Astrocyte of the spinal cord (primary cell): ENCODE data around the gene MYBPH.
A peak's percentile ranks its signal among the peaks of the same experiment; 100 is the strongest.

Experiments used
- DNase-seq: peaks from one replicate; pipeline ENCODE4 v3.0.0; 2011; ENCODE audit warnings: low read depth, low spot score
- H3K4me3 ChIP-seq: 2 replicates; pipeline ENCODE4 v1.5.1; 2011; ENCODE audit warnings: low read depth, mild to moderate bottlenecking, low read length, moderate library complexity
- in situ Hi-C: cut with HindIII; loops from 2 replicates; pipeline ENCODE4 v1.10.0; 2017; ENCODE audit warnings: low sequenced_read_pairs
- TF ChIP-seq, protein P1 (sequence below): IDR thresholded peaks from 2 replicates; pipeline ENCODE4 v1.5.1; 2012; ENCODE audit warnings: low read depth, mild to moderate bottlenecking, low read length, inconsistent platforms

The MYBPH gene

DNA sequence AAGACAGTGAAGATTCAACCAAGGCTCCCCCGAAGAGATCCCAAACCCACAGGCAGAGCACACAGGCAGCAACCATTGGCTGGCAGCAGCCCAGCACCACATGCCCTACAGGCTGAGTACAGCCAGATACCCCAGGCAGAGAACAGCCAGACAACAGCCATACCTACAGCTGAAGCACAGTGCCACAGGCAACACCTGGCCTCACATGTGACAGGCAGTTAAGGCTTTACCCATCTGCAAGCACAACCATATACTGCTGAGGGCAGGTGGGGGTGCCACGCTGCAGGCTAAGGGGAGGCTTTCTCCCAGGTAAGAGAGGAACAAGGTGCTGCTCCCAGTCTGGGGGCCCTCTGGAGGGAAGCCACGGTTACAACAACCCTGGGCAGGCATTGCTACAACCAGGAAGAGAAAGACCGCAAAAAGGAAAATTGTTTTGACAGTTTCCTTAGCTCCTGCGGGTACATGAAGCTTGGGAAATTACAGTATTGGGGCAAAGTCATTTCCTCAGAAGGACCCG is 41.6 kb upstream of the MYBPH start:
- in situ Hi-C loops, result no loop called here
- H3K4me3 ChIP-seq, result no peak overlapping the region
- TF ChIP-seq, protein P1, sequence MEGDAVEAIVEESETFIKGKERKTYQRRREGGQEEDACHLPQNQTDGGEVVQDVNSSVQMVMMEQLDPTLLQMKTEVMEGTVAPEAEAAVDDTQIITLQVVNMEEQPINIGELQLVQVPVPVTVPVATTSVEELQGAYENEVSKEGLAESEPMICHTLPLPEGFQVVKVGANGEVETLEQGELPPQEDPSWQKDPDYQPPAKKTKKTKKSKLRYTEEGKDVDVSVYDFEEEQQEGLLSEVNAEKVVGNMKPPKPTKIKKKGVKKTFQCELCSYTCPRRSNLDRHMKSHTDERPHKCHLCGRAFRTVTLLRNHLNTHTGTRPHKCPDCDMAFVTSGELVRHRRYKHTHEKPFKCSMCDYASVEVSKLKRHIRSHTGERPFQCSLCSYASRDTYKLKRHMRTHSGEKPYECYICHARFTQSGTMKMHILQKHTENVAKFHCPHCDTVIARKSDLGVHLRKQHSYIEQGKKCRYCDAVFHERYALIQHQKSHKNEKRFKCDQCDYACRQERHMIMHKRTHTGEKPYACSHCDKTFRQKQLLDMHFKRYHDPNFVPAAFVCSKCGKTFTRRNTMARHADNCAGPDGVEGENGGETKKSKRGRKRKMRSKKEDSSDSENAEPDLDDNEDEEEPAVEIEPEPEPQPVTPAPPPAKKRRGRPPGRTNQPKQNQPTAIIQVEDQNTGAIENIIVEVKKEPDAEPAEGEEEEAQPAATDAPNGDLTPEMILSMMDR, result no peak
- DNase-seq, result no peak

DNA sequence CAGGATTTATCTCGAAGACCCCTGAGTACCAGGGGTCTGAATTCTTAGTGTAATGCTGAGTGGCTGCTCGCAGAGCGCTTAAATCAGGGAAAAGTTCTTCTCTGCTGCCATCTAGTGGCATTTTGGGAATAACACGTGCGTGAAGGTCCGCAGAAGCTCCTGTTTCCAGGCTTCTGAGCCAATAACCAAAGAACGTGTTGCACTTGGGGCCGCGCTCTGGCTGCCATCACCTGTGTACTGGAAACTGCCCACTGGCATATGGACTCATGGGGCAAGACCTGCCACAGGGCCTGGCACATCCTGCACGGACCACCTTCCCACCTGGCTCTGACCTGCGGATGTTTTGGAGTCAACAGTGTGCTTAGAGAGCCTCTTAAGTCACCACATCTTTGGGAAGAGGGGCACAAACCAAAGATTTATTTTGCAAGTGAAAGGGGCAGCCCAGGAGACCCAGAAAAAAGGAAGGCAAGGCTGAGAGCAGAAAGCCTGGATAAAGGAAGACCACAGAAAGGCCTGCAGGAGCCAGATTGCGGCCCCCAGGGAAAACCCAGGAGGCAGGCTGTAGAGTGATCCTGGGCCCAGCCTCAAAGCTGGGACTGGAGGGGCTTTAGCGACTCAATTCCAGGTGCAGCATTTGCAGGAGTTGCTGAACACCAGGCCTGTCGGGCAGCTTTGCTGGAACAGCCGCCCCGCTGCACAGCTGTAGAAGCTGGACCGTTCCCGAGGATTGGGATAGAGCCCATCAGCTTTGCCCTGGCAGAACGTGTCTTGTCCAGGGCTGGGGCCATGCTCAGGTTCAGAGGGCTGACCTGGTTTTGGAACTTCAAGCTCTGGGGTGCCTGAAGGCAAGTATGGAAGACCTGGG is 40.9 kb upstream of the MYBPH start:
- peak; percentile 68 for DNase-seq
- in situ Hi-C loops, result no loop called here
- TF ChIP-seq, protein P1, result peak; percentile 60
- no peak overlapping the region for H3K4me3 ChIP-seq

- TF ChIP-seq, protein P1, result no peak
- no peak for DNase-seq
- no peak overlapping the region for H3K4me3 ChIP-seq
- in situ Hi-C loops, result no loop called here
Observed at GRCh38 chr1:203215573-203215972, 39.9 kb upstream of the MYBPH start.

- no peak for DNase-seq
- TF ChIP-seq, protein P1, result no peak
- no peak overlapping the region for H3K4me3 ChIP-seq
- in situ Hi-C loops, result no loop called here
Observed at GRCh38 chr1:203214871-203215270, 39.2 kb upstream of the MYBPH start.

- TF ChIP-seq, protein P1, result no peak
- no peak overlapping the region for H3K4me3 ChIP-seq
- DNase-seq, result no peak
- in situ Hi-C loops, result no loop called here
Observed at GRCh38 chr1:203213126-203213525, 37.5 kb upstream of the MYBPH start.

DNA sequence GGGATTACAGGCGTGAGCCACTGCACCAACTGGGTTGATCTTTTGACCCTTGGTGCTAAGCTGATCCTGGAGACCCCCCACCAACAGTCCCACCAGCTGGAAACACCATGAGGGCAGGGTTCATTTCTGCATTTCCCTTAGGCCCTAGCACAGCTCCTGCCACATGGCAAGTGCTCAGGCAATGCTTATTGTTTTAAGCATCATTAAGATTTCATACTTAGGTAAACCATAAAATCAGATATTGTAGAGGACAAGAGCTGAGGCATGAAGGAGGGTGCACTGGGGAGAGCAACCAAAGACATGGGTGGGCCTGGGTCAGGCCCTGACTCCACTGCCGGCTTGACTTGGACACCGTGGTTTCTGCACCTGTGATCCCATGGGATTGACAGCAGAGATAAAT is 36.2 kb upstream of the MYBPH start:
- no peak for DNase-seq
- in situ Hi-C loops, result no loop called here
- TF ChIP-seq, protein P1, result no peak

More for the DNA sequence above, 36.2 kb upstream of the MYBPH start:
- H3K4me3 ChIP-seq, result no peak overlapping the region
